Activated naive CD4-positive, alpha-beta T cell treated with anti-CD3 and anti-CD28 coated beads, Interleukin-2, amount 50 U/mL, for 72 hours (primary cell): Measurements from ENCODE around the gene FRMD4A. TPM values are rescaled to one million over a fixed set of nuclear protein-coding genes. Genes with fewer than 3 reads are reported as not detected.

ENCODE experiments used
- ATAC-seq, 2 donors: fragments of 150-1000 bp; cut with Tn5 transposase; 2 replicates each; pipeline ENCODE4 v1.10.0; 2021; ENCODE audit warnings: mild to moderate bottlenecking in 2 of 2, moderate library complexity in 2 of 2
- DNase-seq, 2 donors: peaks; one replicate each; pipeline ENCODE4 v3.0.0; 2021 to 2022; ENCODE audit warnings: low spot score in 2 of 2
- H3K27ac Mint-ChIP-seq, 2 donors: one replicate each; pipeline ENCODE4 v1.8.0; 2022; ENCODE audit warnings: mild to moderate bottlenecking in 2 of 2, mixed read lengths in 2 of 2
- H3K36me3 Mint-ChIP-seq, 2 donors: one replicate each; pipeline ENCODE4 v1.8.0; 2022; ENCODE audit warnings: mixed read lengths in 2 of 2
- H3K9me3 Mint-ChIP-seq, 2 donors: one replicate each; pipeline ENCODE4 v1.8.0; 2022; ENCODE audit warnings: mixed read lengths in 2 of 2
- total RNA-seq, 2 donors: library from RNA; stranded (reverse); gene quantifications; one replicate each; pipeline ENCODE4 v1.2.3, GENCODE V29; 2022

Gene FRMD4A
- total RNA-seq, 2 donors from 2014 or later: 0.41 to 0.49 TPM

GRCh38 chr10:13684252-13684791 lies 646.4 kb downstream of the FRMD4A start:
- ATAC-seq (no peak), DNase-seq (no peak)
- Mint-ChIP-seq H3K36me3 (no peaks in the 10 kb centered on the region), H3K9me3 (no peaks in the 10 kb centered on the region), H3K27ac (no peak overlapping the region)

- ATAC-seq (no peak), DNase-seq (no peak)
- H3K9me3 Mint-ChIP-seq: no peaks in the 10 kb centered on the region
- no peak overlapping the region for H3K27ac Mint-ChIP-seq
- no peaks in the 10 kb centered on the region for H3K36me3 Mint-ChIP-seq
Observed at GRCh38 chr10:13683017-13683416, 647.7 kb downstream of the FRMD4A start.

GRCh38 chr10:13681960-13682359 lies 648.8 kb downstream of the FRMD4A start:
- no peak for DNase-seq
- Mint-ChIP-seq H3K36me3 (no peaks in the 10 kb centered on the region), H3K9me3 (no peaks in the 10 kb centered on the region), H3K27ac (no peak overlapping the region)
- ATAC-seq: no peak

- ATAC-seq: no peak
- no peak overlapping the region for H3K27ac Mint-ChIP-seq
- no peaks in the 10 kb centered on the region for H3K9me3 Mint-ChIP-seq
- DNase-seq: no peak
- no peaks in the 10 kb centered on the region for H3K36me3 Mint-ChIP-seq
Observed at GRCh38 chr10:13681528-13681927, 649.2 kb downstream of the FRMD4A start.

- no peaks in the 10 kb centered on the region for H3K9me3 Mint-ChIP-seq
- DNase-seq: no peak
- H3K36me3 Mint-ChIP-seq: no peaks in the 10 kb centered on the region
- H3K27ac Mint-ChIP-seq: no peak overlapping the region
- no peak for ATAC-seq
Observed at GRCh38 chr10:13681095-13681494, 649.6 kb downstream of the FRMD4A start.

- ATAC-seq: no peak
- DNase-seq: no peak
- Mint-ChIP-seq H3K9me3 (no peaks in the 10 kb centered on the region), H3K27ac (no peak overlapping the region), H3K36me3 (no peaks in the 10 kb centered on the region)
Observed at GRCh38 chr10:13678101-13678843, 652.5 kb downstream of the FRMD4A start.

GRCh38 chr10:13674645-13675588 lies 655.8 kb downstream of the FRMD4A start:
- Mint-ChIP-seq H3K36me3 (no peaks in the 10 kb centered on the region), H3K27ac (no peak overlapping the region), H3K9me3 (no peaks in the 10 kb centered on the region)
- no peak for ATAC-seq
- no peak for DNase-seq

- Mint-ChIP-seq H3K36me3 (no peaks in the 10 kb centered on the region), H3K9me3 (no peaks in the 10 kb centered on the region), H3K27ac (no peak overlapping the region)
- ATAC-seq (no peak), DNase-seq (no peak)
Observed at GRCh38 chr10:13673156-13673555, 657.6 kb downstream of the FRMD4A start.

GRCh38 chr10:13672548-13672947 lies 658.2 kb downstream of the FRMD4A start:
- ATAC-seq: no peak
- DNase-seq: no peak
- Mint-ChIP-seq H3K36me3 (no peaks in the 10 kb centered on the region), H3K27ac (peak overlapping the region in 1 of 2 donors; percentile 36), H3K9me3 (no peaks in the 10 kb centered on the region)

GRCh38 chr10:13671904-13672303 lies 658.8 kb downstream of the FRMD4A start:
- H3K9me3 Mint-ChIP-seq: no peaks in the 10 kb centered on the region
- DNase-seq: no peak
- H3K36me3 Mint-ChIP-seq: no peaks in the 10 kb centered on the region
- H3K27ac Mint-ChIP-seq: no peak overlapping the region
- ATAC-seq: no peak

- Mint-ChIP-seq H3K27ac (no peak overlapping the region), H3K36me3 (no peaks in the 10 kb centered on the region), H3K9me3 (no peaks in the 10 kb centered on the region)
- DNase-seq (peak in 1 of 2 donors; percentile 6), ATAC-seq (no peak)
Observed at GRCh38 chr10:13670311-13670710, 660.4 kb downstream of the FRMD4A start.

- H3K9me3 Mint-ChIP-seq: no peaks in the 10 kb centered on the region
- ATAC-seq: no peak
- H3K27ac Mint-ChIP-seq: peak overlapping the region; percentile 32 to 60
- H3K36me3 Mint-ChIP-seq: no peaks in the 10 kb centered on the region
- DNase-seq: peak in 1 of 2 donors; percentile 3
Observed at GRCh38 chr10:13669901-13670300, 660.8 kb downstream of the FRMD4A start.

- ATAC-seq (no peak), DNase-seq (peak in 1 of 2 donors; percentile 13)
- no peaks in the 10 kb centered on the region for H3K36me3 Mint-ChIP-seq
- H3K27ac Mint-ChIP-seq: peak overlapping the region in 1 of 2 donors; percentile 32
- H3K9me3 Mint-ChIP-seq: no peaks in the 10 kb centered on the region
Observed at GRCh38 chr10:13669182-13669855, 661.4 kb downstream of the FRMD4A start.

GRCh38 chr10:13668126-13668525 lies 662.6 kb downstream of the FRMD4A start:
- ATAC-seq (no peak), DNase-seq (no peak)
- H3K36me3 Mint-ChIP-seq: no peaks in the 10 kb centered on the region
- no peak overlapping the region for H3K27ac Mint-ChIP-seq
- no peaks in the 10 kb centered on the region for H3K9me3 Mint-ChIP-seq

GRCh38 chr10:13665516-13666262 lies 665.0 kb downstream of the FRMD4A start:
- H3K36me3 Mint-ChIP-seq: no peaks in the 10 kb centered on the region
- ATAC-seq (no peak), DNase-seq (no peak)
- no peaks in the 10 kb centered on the region for H3K9me3 Mint-ChIP-seq
- no peak overlapping the region for H3K27ac Mint-ChIP-seq

- H3K9me3 Mint-ChIP-seq: no peaks in the 10 kb centered on the region
- DNase-seq: no peak
Observed at GRCh38 chr10:13661256-13661655, 669.5 kb downstream of the FRMD4A start.

More at GRCh38 chr10:13661256-13661655, 669.5 kb downstream of the FRMD4A start:
- no peak for ATAC-seq
- Mint-ChIP-seq H3K27ac (peak overlapping the region; percentile 18 to 41), H3K36me3 (no peaks in the 10 kb centered on the region)
